ENCODE data around the gene DUSP9. TPM values are rescaled to one million over a fixed set of nuclear protein-coding genes. Genes with fewer than 3 reads are reported as not detected.
"Not testable (repeated sequence)": the region's sequence is repeated elsewhere in the genome, so short reads cannot be mapped to it uniquely, and the experiment has no call there.

Gene DUSP9, protein sequence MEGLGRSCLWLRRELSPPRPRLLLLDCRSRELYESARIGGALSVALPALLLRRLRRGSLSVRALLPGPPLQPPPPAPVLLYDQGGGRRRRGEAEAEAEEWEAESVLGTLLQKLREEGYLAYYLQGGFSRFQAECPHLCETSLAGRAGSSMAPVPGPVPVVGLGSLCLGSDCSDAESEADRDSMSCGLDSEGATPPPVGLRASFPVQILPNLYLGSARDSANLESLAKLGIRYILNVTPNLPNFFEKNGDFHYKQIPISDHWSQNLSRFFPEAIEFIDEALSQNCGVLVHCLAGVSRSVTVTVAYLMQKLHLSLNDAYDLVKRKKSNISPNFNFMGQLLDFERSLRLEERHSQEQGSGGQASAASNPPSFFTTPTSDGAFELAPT
- total RNA-seq (2014; rRNA removed; shearing (Covaris generic); ENCODE audit: low replicate concordance) = 7.9 and 8.6 TPM in 2 replicates

- Histone ChIP-seq H3K27me3 (peaks cover 12% of the 10 kb centered on the region), H3K4me3 (peak within 1 kb of the TSS; percentile 27; the same call in 1 of the 2 replicates), H3K36me3 (no peaks in the 10 kb centered on the region), H3K9me3 (no peaks in the 10 kb centered on the region)
- peak; percentile 60 for DNase-seq
These were observed at the start of gene DUSP9 for GRCh38 chrX:153646620-153647373. TSS of gene DUSP9 (plus strand) at chrX:153647203. CDS start at chrX:153647954, 751 bp downstream.

- Histone ChIP-seq H3K4me3 (peak within 1 kb of the TSS; percentile 85), H3K27me3 (no peaks in the 10 kb centered on the region), H3K9me3 (no peaks in the 10 kb centered on the region), H3K36me3 (no peaks in the 10 kb centered on the region)
- peak; percentile 29 for DNase-seq
These were observed 48.3 kb upstream of the DUSP9 start, which contains the start of gene CCNQ for GRCh38 chrX:153598541-153599191. TSS of gene CCNQ (minus strand) at chrX:153599139. CDS start at chrX:153599073, 66 bp downstream.

GRCh38 chrX:153599192-153600031 is 47.6 kb upstream of the DUSP9 start:
- Histone ChIP-seq H3K27me3 (no peaks in the 10 kb centered on the region), H3K36me3 (no peaks in the 10 kb centered on the region), H3K9me3 (no peaks in the 10 kb centered on the region), H3K4me3 (peak overlapping the region; percentile 85)
- peak; percentile 83 for DNase-seq

GRCh38 chrX:153600032-153600373 is 47.0 kb upstream of the DUSP9 start:
- peak overlapping the region; percentile 85 for H3K4me3 ChIP-seq
- H3K27me3 ChIP-seq = no peaks in the 10 kb centered on the region
- H3K36me3 ChIP-seq = no peaks in the 10 kb centered on the region
- no peaks in the 10 kb centered on the region for H3K9me3 ChIP-seq
- DNase-seq = peak; percentile 11

DNA sequence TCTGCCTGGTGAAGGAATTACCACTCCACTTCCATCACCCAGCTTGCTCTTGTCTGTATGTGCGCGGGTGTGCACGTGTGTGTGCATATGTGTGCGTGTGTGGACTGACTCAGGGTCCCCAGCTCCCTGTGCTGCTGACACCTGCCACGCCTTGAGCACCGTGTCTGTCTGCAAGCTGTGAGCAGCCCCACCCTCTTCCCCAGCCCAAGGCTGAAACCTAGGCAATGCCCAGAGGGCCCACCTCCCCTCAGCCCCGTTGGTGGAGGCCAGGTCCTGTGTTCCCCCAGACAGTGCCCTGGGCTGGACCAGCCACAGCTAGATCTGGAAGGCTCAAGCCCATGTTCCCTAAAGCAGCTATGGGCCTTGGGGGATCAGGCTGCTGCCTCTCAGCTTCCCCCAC is 46.1 kb upstream of the DUSP9 start:
- H3K9me3 ChIP-seq = no peaks in the 10 kb centered on the region
- no peak overlapping the region for H3K4me3 ChIP-seq
- H3K27me3 ChIP-seq = no peaks in the 10 kb centered on the region
- no peak for DNase-seq
- no peaks in the 10 kb centered on the region for H3K36me3 ChIP-seq

GRCh38 chrX:153601511-153602110 is 45.4 kb upstream of the DUSP9 start:
- Histone ChIP-seq H3K27me3 (no peaks in the 10 kb centered on the region), H3K4me3 (no peak overlapping the region), H3K9me3 (no peaks in the 10 kb centered on the region), H3K36me3 (no peaks in the 10 kb centered on the region)
- DNase-seq = no peak

GRCh38 chrX:153602601-153603000 is 44.4 kb upstream of the DUSP9 start:
- no peak overlapping the region for H3K4me3 ChIP-seq
- no peaks in the 10 kb centered on the region for H3K27me3 ChIP-seq
- no peaks in the 10 kb centered on the region for H3K36me3 ChIP-seq
- no peak for DNase-seq
- no peaks in the 10 kb centered on the region for H3K9me3 ChIP-seq

GRCh38 chrX:153603131-153603656 is 43.8 kb upstream of the DUSP9 start:
- Histone ChIP-seq H3K27me3 (no peaks in the 10 kb centered on the region), H3K4me3 (no peak overlapping the region), H3K9me3 (no peaks in the 10 kb centered on the region), H3K36me3 (no peaks in the 10 kb centered on the region)
- no peak for DNase-seq

GRCh38 chrX:153604666-153605380 is 42.2 kb upstream of the DUSP9 start:
- not testable (repeated sequence) for H3K27me3 ChIP-seq, H3K9me3 ChIP-seq, H3K4me3 ChIP-seq, H3K36me3 ChIP-seq, DNase-seq

- H3K36me3 ChIP-seq = no peaks in the 10 kb centered on the region
- DNase-seq = no peak
These were observed 40.5 kb upstream of the DUSP9 start for GRCh38 chrX:153606503-153606902.

GRCh38 chrX:153608376-153608775 is 38.6 kb upstream of the DUSP9 start:
- Histone ChIP-seq H3K4me3 (no peak overlapping the region), H3K27me3 (no peaks in the 10 kb centered on the region; the same call in 1 of the 2 replicates), H3K36me3 (no peaks in the 10 kb centered on the region), H3K9me3 (no peaks in the 10 kb centered on the region)
- DNase-seq = no peak

More at GRCh38 chrX:153606503-153606902, 40.5 kb upstream of the DUSP9 start:
- no peaks in the 10 kb centered on the region for H3K27me3 ChIP-seq
- H3K4me3 ChIP-seq = no peak overlapping the region
- H3K9me3 ChIP-seq = no peaks in the 10 kb centered on the region

DNA sequence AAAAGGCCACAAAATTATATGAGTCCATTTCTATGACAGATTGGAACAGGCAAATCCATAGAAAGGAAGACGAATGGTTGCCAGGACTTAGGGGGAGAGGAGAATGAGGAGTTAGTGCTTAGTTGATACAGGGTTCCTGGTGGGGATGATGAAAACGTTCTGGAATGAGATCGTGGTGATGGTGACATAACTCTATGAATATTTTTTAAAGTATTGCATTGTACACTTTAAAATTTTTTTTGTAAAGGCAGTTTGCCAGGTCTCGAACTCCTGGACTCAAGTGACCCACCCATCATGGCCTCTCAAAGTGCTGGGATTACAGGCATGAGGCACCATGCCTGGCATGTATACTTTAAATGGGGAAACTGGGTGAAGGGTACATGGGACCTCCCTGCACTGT is 38.2 kb upstream of the DUSP9 start:
- Histone ChIP-seq H3K9me3 (no peaks in the 10 kb centered on the region), H3K36me3 (no peaks in the 10 kb centered on the region), H3K4me3 (no peak overlapping the region), H3K27me3 (no peaks in the 10 kb centered on the region; the same call in 1 of the 2 replicates)
- no peak for DNase-seq

DNA sequence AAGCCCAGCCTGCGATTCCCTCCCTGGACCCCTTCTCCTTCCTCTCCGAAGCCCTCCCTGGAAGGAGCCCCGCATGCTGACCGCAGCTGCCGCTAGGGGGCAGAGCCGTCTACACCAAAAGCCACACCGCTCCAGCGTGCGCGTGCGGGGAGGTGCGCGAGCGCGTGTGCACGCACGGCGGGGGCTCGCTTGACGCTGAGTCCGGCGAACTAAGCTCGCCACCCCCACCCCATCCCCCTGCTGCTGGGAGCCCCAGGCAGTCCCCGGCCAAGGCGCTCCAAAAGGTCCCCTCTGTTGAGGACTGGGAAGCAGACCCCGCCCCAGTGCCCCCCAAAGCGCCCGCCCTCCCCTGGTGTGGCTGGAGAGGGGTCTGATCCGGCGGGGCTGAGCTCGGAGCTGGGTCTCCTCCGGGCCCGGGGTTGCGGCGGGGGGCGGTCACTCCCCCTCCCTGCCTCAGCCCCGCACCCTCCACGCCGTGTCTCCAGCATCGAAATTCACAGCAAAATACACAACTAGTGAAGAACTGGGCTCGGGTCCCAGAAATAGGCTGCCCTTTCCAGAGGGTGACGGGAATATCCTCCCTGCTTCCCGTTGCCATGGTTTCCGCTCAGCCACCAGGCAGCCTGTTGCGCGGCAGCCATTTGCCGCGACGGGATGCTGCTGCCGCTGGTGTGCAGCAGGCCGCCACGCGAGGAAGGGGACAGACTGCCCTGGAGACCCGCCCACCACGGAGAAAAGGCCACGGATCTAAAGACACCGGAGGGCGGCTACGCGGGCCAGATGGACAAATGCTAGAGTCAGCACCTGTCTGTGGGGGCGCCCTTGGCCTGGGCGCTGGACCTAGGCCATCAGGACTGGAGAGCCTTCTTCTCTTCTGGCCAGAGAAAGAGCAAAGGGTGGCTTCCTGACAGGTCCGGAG is 36.8 kb upstream of the DUSP9 start:
- no peak overlapping the region for H3K4me3 ChIP-seq
- no peaks in the 10 kb centered on the region for H3K9me3 ChIP-seq
- peak; percentile 49 for DNase-seq
- H3K36me3 ChIP-seq = no peaks in the 10 kb centered on the region
- peaks cover 3% of the 10 kb centered on the region for H3K27me3 ChIP-seq

DNA sequence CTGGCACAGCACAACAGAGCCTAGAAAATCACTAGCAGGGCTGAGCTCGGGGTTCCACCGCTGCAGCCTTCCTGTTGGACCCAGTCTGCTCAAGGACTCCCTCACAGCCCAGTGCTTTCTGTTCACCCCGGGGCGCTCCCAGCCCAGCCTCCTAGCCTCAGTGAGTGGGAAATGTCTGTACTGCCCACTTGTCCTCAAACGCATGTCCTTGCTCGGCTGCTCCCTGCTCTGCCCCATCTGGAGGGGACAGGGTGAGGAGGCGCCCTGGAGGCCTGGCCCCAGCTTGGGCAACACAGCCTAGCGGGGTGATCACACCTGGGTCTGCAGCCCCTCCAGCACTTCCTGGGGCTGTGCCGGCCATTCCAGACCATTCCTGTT is 36.2 kb upstream of the DUSP9 start:
- H3K4me3 ChIP-seq = no peak overlapping the region
- no peaks in the 10 kb centered on the region for H3K36me3 ChIP-seq
- H3K9me3 ChIP-seq = no peaks in the 10 kb centered on the region
- DNase-seq = no peak
- peaks cover 3% of the 10 kb centered on the region for H3K27me3 ChIP-seq
